Measurements from ENCODE around the gene GATA1.

DNA sequence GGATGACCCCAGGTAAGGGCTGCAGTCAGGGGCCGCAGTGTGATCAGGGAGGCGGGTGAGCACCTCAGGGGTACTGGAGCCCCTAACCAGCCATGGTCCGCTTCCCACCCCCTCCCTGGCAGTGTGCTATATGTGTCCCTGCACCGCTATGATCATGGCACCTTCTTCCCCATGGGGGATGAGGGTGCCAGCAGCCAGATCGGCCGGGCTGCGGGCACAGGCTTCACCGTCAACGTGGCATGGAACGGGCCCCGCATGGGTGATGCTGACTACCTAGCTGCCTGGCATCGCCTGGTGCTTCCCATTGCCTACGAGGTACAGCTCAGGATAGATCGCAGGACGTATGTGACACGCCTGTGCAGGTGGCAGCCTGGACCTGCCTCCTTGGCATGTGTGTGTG lies 31.7 kb downstream of the GATA1 start:
- TF ChIP-seq CTCF (IDR thresholded peaks at IDR 0.05) (no peak), POLR2AphosphoS5 (IDR thresholded peaks at IDR 0.05; ENCODE audit: low read depth, low read length) (no peak), SIN3A (IDR thresholded peaks at IDR 0.05; ENCODE audit: borderline replicate concordance, insufficient read depth, low read depth, low read length) (no peak), TCF7L2 (IDR thresholded peaks at IDR 0.05; ENCODE audit: low read depth, low read length) (no peak)
- TF ChIP-seq, protein P1, sequence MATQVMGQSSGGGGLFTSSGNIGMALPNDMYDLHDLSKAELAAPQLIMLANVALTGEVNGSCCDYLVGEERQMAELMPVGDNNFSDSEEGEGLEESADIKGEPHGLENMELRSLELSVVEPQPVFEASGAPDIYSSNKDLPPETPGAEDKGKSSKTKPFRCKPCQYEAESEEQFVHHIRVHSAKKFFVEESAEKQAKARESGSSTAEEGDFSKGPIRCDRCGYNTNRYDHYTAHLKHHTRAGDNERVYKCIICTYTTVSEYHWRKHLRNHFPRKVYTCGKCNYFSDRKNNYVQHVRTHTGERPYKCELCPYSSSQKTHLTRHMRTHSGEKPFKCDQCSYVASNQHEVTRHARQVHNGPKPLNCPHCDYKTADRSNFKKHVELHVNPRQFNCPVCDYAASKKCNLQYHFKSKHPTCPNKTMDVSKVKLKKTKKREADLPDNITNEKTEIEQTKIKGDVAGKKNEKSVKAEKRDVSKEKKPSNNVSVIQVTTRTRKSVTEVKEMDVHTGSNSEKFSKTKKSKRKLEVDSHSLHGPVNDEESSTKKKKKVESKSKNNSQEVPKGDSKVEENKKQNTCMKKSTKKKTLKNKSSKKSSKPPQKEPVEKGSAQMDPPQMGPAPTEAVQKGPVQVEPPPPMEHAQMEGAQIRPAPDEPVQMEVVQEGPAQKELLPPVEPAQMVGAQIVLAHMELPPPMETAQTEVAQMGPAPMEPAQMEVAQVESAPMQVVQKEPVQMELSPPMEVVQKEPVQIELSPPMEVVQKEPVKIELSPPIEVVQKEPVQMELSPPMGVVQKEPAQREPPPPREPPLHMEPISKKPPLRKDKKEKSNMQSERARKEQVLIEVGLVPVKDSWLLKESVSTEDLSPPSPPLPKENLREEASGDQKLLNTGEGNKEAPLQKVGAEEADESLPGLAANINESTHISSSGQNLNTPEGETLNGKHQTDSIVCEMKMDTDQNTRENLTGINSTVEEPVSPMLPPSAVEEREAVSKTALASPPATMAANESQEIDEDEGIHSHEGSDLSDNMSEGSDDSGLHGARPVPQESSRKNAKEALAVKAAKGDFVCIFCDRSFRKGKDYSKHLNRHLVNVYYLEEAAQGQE (IDR thresholded peaks at IDR 0.05; ENCODE audit: insufficient read depth in 1 of 2, low read depth in 2 of 2, low read length in 1 of 2), result no peak
